Osteoblast (primary cell): Measurements from ENCODE around the gene TAT. TPM values are rescaled to one million over a fixed set of nuclear protein-coding genes. Genes with fewer than 3 reads are reported as not detected.

Experiments used
- DNase-seq: peaks from one replicate; pipeline ENCODE4 v3.0.0; 2011; ENCODE audit warnings: low spot score, mixed read lengths; ENCODE audit not compliant: insufficient read length; ENCODE audit errors: missing footprints
- H2AFZ ChIP-seq: 2 replicates; pipeline ENCODE4 v1.6.0; 2011; ENCODE audit warnings: mild to moderate bottlenecking, low read length
- H3K27ac ChIP-seq: 2 replicates; pipeline ENCODE4 v1.5.1; 2011; ENCODE audit warnings: mild to moderate bottlenecking, low read depth, low read length, moderate library complexity
- H3K27me3 ChIP-seq: 2 replicates; pipeline ENCODE4 v1.6.0; 2012; ENCODE audit warnings: mild to moderate bottlenecking, control low read depth, inconsistent platforms, low read length, moderate library complexity; ENCODE audit not compliant: insufficient read depth
- H3K36me3 ChIP-seq: 2 replicates; pipeline ENCODE4 v1.5.1; 2011; ENCODE audit warnings: mild to moderate bottlenecking, low read length, control low read depth, moderate library complexity; ENCODE audit not compliant: insufficient read depth
- H3K4me1 ChIP-seq: 2 replicates; pipeline ENCODE4 v1.5.1; 2011; ENCODE audit warnings: mild to moderate bottlenecking, low read length, control low read depth, moderate library complexity; ENCODE audit not compliant: insufficient read depth
- H3K4me2 ChIP-seq: 2 replicates; pipeline ENCODE4 v1.6.0; 2011; ENCODE audit warnings: mild to moderate bottlenecking, low read length; ENCODE audit not compliant: insufficient read depth
- H3K4me3 ChIP-seq: fragments of 200-600 bp; sonication (generic); 3 replicates; pipeline ENCODE4 v1.5.1; 2012; ENCODE audit warnings: mild to moderate bottlenecking, low read length, inconsistent platforms; ENCODE audit not compliant: insufficient read depth
- H3K79me2 ChIP-seq: 2 replicates; pipeline ENCODE4 v1.6.0; 2012; ENCODE audit warnings: mild to moderate bottlenecking, low read length, control low read depth, inconsistent platforms; ENCODE audit not compliant: insufficient read depth
- H3K9me3 ChIP-seq: 2 replicates; pipeline ENCODE4 v1.5.1; 2011; ENCODE audit warnings: low read depth, low read length, control low read depth
- H4K20me1 ChIP-seq: 2 replicates; pipeline ENCODE4 v1.6.0; 2012; ENCODE audit warnings: mild to moderate bottlenecking, low read length, control low read depth; ENCODE audit not compliant: insufficient read depth
- total RNA-seq: library from RNA; depleted of rRNA; stranded (reverse); fragments of >200 nt; gene quantifications from 2 replicates; pipeline ENCODE4 v1.2.3, GENCODE V29; 2012
- TF ChIP-seq, protein P1 (sequence below): IDR thresholded peaks from 2 replicates; pipeline ENCODE4 v1.5.1; 2011; ENCODE audit warnings: mild to moderate bottlenecking, low read depth, low read length, moderate library complexity; ENCODE audit errors: extremely low read depth

Gene TAT
- total RNA-seq, 1 donor, result under 0.01 TPM

DNA sequence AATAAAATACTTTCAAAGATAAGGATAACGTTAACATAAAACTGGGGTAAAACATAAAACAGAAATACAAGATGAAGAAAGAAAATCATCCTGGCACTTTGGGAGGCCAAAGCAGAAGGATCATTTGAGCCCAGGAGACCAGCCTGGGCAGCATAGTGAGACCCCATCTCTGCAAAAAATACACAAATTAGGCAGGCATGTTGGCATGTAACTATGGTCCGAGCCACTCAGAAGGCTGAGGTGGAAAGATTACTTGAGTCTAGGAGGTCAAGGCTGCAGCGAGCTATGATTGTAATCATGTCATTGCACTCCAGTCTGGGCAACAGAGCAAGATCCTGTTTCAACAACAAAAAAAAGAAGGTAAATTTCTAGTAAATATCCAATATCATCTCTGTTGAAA lies 19.6 kb downstream of the TAT start:
- Histone ChIP-seq H3K27ac (no peak overlapping the region), H4K20me1 (no peaks in the 10 kb centered on the region), H2AFZ (no peak overlapping the region), H3K36me3 (no peaks in the 10 kb centered on the region), H3K4me3 (no peak overlapping the region), H3K27me3 (peaks cover 6% of the 10 kb centered on the region), H3K4me2 (no peak overlapping the region), H3K9me3 (no peaks in the 10 kb centered on the region), H3K79me2 (no peaks in the 10 kb centered on the region), H3K4me1 (no peaks in the 10 kb centered on the region)
- TF ChIP-seq, protein P1, sequence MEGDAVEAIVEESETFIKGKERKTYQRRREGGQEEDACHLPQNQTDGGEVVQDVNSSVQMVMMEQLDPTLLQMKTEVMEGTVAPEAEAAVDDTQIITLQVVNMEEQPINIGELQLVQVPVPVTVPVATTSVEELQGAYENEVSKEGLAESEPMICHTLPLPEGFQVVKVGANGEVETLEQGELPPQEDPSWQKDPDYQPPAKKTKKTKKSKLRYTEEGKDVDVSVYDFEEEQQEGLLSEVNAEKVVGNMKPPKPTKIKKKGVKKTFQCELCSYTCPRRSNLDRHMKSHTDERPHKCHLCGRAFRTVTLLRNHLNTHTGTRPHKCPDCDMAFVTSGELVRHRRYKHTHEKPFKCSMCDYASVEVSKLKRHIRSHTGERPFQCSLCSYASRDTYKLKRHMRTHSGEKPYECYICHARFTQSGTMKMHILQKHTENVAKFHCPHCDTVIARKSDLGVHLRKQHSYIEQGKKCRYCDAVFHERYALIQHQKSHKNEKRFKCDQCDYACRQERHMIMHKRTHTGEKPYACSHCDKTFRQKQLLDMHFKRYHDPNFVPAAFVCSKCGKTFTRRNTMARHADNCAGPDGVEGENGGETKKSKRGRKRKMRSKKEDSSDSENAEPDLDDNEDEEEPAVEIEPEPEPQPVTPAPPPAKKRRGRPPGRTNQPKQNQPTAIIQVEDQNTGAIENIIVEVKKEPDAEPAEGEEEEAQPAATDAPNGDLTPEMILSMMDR, result no peak
- DNase-seq, result no peak

DNA sequence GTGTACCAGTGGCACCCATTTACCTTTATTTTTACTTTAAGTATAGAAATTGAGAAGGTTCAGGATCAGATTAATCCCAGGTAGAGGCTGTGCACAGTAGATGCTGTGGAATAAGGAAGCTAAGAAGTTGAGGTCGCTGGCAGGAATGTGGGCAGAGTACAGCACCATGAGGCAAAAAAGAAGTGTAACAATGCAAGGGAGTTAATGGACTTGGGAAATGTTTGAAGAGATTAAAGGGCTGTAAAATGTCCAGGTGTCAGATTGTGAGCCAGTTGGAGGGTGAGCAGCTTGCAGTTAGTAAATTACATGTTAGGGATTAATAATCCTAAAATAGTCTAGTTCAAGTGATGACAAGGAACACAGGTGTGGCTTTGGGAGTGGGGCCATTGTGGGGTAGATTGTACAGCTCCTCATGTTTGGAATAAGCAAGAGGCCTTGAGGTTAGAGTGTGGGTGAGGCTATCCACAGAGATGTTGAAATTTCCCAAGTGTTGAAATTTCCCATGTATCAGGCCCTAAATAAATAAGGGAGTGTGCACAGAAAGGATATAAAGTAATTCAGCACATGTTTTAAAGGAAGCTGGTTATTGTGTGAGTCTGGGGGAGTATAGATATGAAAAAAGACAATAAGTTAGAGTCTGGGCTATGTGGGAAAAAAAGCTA lies 21.5 kb downstream of the TAT start:
- no peak overlapping the region for H2AFZ ChIP-seq
- no peak overlapping the region for H3K27ac ChIP-seq
- no peaks in the 10 kb centered on the region for H3K9me3 ChIP-seq
- no peaks in the 10 kb centered on the region for H3K4me1 ChIP-seq
- no peaks in the 10 kb centered on the region for H4K20me1 ChIP-seq
- no peaks in the 10 kb centered on the region for H3K79me2 ChIP-seq
- H3K36me3 ChIP-seq, result no peaks in the 10 kb centered on the region
- no peak for DNase-seq
- no peak overlapping the region for H3K4me2 ChIP-seq
- peaks cover 6% of the 10 kb centered on the region for H3K27me3 ChIP-seq
- TF ChIP-seq, protein P1, result no peak
- no peak overlapping the region for H3K4me3 ChIP-seq

DNA sequence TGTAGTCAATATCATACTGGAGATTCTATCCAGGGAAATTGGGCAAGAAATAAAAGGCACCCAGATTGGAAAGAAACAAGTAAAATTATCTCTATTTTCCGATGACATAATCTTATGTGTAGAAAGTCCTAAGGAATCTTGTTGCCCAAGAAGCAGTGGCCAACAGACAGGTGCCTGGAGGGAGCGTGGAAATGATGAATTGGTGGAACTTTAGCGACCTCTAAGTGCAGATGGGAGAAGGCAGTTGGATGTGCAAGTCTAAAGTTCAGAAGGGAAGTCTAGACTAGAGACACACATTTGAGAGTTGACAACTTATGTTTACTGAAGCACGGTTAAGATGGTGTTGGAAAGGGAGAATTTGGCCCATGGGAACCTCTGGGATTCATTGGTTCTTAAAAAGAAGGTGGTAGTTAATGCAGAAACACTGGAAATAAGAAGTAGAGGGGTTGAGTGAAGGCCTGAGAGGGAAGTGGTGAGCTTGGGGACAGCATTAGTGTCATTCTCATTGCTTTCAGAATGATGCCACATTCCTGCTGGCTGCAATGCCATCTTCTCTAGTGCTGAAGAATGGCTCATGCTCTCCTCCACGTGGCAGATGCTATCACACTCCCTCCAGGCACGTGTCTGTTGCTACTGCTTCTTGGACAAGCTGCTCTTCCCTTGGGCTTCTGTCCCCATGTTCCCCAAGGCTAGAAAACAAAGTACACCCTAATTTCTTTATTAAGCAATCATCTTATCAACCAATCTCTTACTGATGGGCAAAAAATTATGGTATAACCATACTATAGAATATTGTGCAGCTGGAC lies 24.0 kb downstream of the TAT start:
- H2AFZ ChIP-seq, result no peak overlapping the region
- H4K20me1 ChIP-seq, result no peaks in the 10 kb centered on the region
- H3K36me3 ChIP-seq, result no peaks in the 10 kb centered on the region
- no peaks in the 10 kb centered on the region for H3K4me1 ChIP-seq
- H3K27ac ChIP-seq, result no peak overlapping the region
- H3K27me3 ChIP-seq, result peaks cover 9% of the 10 kb centered on the region
- no peak overlapping the region for H3K4me3 ChIP-seq
- H3K9me3 ChIP-seq, result no peaks in the 10 kb centered on the region
- TF ChIP-seq, protein P1, result peak; percentile 12
- no peaks in the 10 kb centered on the region for H3K79me2 ChIP-seq
- no peak for DNase-seq
- H3K4me2 ChIP-seq, result no peak overlapping the region

DNA sequence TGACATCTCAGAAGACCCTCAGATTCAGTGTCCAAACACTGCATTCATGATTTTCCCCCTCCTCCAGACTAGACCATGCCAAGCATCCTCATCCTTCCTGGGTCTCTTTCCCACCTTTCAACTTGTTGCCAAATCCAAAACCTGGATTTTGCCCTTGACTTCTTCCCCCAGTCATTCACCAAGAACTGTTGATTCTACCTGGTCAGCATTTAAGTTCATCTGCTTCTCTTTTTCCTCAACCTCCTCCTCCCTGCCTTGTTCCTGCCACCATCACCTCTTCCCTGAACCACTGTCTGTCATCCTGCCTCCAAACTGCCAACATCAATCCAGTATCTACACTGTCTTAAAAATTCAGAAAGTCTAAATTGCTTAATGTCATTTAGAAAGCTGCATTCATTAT lies 29.7 kb downstream of the TAT start:
- no peaks in the 10 kb centered on the region for H3K9me3 ChIP-seq
- H2AFZ ChIP-seq, result no peak overlapping the region
- H3K27ac ChIP-seq, result no peak overlapping the region
- H3K4me1 ChIP-seq, result no peaks in the 10 kb centered on the region
- H3K79me2 ChIP-seq, result no peaks in the 10 kb centered on the region
- H3K4me2 ChIP-seq, result no peak overlapping the region
- no peaks in the 10 kb centered on the region for H4K20me1 ChIP-seq
- TF ChIP-seq, protein P1, result no peak
- no peak for DNase-seq
- H3K4me3 ChIP-seq, result no peak overlapping the region
- H3K27me3 ChIP-seq, result peaks cover 9% of the 10 kb centered on the region
- no peaks in the 10 kb centered on the region for H3K36me3 ChIP-seq
